Measurements from ENCODE around the gene SLC1A2.
"Not testable (repeated sequence)": the region's sequence is repeated elsewhere in the genome, so short reads cannot be mapped to it uniquely, and the experiment has no call there.

The SLC1A2 gene

DNA sequence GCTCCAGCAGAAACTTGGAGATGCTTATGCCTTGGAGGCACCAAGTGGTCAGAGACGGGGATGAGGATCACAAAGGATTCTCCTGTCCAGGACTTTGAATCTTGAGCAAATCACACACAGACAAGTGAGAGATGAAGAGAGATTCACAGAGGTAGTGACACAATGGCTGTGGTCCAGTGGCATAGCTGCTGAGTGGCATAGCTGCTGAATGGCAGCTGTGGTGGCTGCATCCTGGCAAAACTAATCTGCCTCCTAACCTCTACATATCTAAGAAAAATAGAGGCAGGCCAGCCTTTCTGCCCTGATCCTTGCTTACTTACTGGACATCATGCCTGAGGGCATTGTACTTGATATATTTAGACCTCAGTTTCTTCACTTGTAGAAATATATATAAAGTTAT lies 177.8 kb downstream of the SLC1A2 start:
- DNase-seq (ENCODE audit: low read depth): no peak

DNA sequence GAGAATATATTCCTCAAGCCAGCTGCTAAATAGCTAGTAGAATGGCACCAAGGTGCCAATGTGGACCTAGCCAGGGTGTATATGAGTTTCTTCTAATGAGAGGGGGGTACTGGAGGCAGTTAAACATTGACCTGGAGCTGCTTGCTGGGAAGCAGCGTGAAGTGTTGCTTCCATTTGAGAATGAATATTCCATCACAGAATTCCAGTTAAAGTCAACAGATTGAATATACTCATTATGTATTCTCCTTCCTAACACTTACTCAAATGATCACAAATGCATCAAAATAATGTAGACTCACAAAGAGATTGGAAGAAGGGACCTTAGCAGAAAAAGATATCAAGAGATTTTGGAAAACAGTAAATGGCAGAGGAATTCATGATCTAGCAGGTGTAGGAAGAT lies 178.3 kb downstream of the SLC1A2 start:
- DNase-seq (ENCODE audit: low read depth): no peak

DNA sequence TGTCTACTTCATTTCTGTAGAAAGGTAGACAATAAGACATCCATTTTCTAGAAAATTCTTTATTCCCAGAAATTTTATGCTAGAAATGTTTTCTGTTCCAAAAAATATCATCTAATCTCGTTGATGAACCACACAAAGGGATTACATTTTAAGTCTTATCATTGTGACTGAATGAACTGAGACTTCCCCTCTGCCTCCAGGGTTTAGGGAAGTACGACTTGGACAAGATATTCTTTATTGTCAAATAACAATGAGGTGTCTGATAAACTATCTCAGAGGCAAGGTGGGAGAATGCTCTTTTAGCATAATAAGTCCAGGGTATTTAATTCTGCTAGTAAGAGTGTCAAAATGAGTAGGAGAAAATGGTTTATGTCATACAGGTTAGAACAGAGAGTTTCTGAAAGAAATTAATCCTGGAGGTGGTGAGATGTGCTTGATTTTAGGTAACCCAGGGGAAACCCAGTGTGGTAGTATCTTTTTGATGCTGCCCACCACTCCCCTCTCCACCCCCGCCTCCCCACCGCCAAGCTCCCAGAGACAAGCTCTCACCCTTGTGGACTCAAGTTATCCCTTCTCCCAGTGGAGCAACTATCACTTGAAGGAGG lies 179.8 kb downstream of the SLC1A2 start:
- no peak for DNase-seq (ENCODE audit: low read depth)

DNA sequence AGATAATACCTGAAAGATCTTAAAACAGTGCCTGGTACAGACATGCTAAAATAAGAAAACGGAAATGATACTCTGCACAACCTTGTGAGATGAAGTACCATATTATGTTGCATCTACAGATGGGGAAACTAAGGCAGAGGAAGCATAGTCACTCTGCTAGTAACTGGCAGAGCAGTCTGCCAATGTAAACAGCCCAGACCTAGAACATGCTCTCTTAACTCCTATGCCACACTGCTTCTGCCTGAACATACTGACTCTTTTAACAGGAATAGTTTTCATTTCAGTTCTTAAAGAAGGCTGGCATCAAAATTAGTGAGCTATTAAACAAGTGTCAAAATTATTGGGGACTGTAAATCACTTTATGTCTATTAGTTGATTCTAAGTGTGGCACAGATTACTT lies 180.5 kb downstream of the SLC1A2 start:
- no peak for DNase-seq (ENCODE audit: low read depth)

DNA sequence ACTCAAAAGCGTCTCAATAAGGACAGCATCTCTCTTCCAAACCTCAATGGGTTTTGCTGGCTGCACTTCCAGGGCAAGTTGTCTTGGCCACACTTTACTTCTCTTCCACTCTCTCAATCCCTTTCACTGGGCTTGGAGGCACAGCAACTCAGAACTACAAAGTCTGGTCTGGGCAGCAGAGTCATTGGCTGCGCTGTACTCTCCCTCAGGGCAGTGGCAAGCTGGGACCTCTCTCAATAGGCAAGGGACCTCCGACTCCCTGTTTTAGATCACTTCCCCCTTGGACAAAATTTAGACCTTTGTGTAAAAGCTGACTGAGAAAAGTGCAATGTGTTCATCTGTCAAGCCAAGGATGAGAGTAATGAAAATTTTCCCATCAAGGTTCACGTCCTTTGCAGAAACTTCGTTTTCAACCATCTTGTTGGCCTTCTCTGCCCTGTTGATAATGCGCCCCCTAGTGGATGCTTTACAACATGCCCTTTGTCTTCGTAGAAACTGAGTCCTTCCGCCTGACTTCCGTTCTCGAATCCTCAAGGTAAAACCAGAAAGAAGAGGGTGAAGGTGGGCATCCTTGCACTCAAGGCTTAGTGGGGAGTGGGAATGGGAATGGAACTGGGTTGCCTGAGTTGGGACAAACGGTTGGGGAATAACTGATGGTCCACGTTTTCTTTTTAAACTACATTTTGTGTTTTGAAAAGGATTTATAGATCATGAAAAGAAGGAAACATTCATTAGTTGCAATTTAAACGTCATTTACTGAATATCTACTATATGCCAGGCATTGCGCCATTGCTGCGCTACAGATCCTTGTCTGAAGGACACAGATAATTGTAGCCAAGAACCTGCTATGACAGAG lies 181.3 kb downstream of the SLC1A2 start:
- DNase-seq (ENCODE audit: low read depth): peak; percentile 17

DNA sequence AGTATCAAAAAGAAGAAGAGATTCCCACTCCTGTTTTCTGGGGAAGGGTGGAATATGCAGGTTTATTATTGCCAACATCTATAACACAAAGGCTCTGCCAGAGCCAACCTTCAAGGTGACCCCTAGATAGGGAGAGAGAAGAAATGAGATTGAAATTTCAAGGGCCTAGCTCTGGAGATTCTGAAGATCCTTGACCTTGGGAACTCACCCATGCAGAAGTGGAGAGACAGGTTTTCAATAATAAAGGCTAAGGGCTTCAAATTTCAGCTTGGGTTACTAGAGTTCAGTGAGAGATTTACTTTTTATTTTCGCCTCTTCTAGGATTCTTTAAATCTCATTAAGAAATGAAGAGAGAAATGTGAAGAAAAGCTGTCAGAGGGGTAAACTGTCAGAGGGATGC lies 182.0 kb downstream of the SLC1A2 start:
- no peak for DNase-seq (ENCODE audit: low read depth)

DNA sequence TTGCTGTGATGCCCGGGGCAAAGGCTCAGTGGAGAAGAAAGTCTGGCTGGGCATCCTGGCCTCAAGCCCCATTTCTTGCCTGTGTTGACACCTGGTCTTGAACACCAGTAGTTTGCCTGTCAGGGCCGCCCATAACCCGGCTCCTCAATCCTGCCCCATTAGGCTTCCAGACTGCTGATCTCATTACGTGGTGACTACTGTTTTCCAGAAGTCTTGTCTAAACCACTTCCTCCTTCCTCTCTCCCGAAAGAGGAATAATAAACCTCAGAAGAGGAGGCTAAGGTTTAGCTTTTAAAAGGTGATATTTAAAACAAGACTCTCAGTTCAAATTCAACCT lies 182.7 kb downstream of the SLC1A2 start:
- DNase-seq (ENCODE audit: low read depth): no peak

DNA sequence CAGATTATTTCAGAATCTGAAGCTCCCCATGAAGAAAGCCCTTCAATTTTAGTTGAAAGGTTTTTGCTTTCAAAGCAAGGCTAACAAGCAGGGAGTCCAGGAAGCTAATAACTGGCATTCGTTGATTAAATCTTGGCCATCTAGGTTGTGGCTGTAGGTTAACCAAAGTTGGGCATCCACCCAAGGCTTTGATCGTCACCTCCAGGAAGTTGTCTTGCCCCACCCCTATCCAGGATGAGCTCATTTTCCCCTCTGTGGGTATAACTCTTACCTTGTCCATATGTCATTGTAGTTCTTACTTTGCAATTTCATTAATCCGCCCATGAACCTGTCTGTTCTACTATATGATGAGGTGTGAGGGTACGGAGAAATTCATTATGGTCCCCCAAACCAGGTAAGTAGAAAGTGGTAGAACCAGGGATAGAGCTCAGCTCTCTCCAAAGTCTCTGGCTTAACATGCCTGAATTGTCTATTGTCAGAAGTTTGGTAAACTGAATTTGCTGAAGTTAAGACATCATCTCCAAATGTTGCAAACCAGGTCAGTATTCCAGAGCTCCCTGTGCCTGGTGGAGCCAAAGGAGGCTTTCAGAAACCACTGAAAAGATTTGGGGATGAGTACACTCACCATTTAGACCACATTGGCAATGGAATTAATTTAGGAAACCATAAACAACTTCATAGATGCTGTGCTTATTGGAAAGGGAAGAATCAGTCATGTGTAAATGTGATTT lies 183.3 kb downstream of the SLC1A2 start:
- peak; percentile 26 for DNase-seq (ENCODE audit: low read depth)

DNA sequence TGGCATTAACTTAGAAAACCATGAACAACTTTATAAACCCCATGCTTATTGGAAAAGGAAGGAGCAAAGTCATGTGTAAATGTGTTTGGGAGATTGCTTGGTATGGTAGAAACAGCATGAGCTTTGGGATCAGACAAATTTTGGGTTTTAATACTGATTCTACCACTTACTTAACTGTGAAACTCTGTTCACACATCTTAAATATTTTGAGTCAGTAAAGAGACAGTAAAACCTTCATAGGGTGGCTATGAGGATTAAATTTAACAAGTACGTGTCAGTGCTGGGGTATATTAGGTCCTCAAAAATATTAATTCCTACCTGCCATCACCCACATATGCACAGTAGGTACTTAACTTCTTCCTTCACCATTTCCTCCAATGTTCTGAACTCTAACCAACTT lies 183.9 kb downstream of the SLC1A2 start:
- DNase-seq (ENCODE audit: low read depth): no peak

DNA sequence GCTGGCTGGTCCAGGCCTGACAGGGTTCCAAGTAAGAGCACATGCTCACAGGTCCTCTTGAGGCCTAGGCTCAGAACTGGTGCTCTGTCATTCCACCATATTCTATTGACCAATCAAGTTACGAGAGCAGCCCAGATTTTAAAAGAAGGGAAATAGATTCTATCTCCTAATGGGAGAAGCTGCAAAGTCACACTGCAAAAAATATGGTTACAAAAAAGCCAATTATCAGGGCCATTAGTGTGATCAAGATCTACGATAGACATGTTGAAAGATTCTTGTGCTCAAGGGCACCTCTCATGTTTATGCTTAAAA lies 184.2 kb downstream of the SLC1A2 start:
- DNase-seq (ENCODE audit: low read depth): no peak

DNA sequence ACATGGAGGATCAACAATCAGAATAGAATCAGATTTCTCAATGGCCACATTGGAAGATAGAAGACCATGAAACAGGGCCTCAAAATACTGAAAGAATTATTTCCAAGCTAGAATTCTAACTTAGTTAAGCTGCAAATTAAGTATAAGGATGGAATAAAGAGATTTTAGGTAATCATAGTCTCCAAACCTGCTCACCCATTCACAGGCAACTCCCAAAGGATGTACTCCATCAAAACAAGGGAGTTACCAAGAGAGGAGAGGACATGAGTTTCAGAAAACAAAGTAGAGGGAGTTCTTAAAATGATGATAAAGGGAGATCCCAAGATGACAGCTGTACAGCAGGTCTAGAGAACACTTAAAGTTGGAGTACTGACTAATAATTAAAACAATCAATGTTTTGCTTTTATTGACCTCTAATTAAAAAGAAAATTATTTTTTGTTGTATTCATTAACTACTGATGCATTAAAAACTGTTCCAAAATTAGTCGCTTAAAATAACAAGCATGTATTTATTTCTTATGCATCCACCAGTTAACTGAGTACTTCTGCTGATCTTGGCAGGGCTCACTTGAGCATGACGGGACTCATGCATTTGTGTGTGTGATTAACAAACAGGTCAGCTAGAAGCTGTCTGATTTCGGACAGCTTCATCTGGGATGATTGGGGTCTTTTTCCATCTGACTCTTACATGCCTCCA lies 184.8 kb downstream of the SLC1A2 start:
- DNase-seq (ENCODE audit: low read depth): no peak

DNA sequence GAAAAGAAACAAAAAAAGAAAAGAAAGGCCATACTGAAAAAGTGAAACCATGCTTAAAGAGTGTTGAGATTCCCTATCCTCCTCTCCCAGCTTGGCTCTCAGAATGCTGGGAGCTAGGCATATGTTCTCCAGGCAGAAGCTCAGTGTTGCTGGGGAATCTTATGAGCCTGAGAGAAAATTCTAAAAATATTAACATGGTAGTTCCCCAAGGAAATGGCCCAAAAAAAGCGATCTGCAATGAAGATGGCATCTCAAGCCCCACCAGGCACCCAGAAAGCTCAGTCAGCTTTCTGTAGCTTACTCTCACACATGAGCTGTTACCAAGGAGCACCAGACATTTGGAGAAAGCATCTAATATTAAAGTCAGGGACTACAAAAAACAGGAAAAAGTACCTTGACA lies 185.8 kb downstream of the SLC1A2 start:
- DNase-seq (ENCODE audit: low read depth): no peak

DNA sequence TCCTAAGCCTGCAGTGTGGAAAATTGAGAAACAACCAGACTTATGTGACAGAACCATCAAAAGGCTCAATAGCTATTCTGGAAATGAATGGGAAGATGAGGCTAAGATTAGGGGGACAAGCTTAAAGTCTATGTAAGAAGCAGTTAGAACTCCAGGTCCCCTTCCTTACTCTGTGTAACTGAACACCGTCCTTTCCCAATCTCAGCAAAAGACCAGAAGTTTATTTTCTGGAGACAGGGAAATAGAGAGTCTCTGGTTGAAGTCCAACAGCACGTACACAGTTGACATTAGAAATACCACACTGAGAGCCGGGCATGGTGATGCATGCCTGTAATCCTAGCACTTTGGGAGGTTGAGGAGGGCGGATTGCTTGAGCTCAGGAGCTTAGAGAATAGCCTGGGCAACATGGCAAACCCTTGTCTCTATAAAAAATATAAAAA lies 186.4 kb downstream of the SLC1A2 start:
- no peak for DNase-seq (ENCODE audit: low read depth)

DNA sequence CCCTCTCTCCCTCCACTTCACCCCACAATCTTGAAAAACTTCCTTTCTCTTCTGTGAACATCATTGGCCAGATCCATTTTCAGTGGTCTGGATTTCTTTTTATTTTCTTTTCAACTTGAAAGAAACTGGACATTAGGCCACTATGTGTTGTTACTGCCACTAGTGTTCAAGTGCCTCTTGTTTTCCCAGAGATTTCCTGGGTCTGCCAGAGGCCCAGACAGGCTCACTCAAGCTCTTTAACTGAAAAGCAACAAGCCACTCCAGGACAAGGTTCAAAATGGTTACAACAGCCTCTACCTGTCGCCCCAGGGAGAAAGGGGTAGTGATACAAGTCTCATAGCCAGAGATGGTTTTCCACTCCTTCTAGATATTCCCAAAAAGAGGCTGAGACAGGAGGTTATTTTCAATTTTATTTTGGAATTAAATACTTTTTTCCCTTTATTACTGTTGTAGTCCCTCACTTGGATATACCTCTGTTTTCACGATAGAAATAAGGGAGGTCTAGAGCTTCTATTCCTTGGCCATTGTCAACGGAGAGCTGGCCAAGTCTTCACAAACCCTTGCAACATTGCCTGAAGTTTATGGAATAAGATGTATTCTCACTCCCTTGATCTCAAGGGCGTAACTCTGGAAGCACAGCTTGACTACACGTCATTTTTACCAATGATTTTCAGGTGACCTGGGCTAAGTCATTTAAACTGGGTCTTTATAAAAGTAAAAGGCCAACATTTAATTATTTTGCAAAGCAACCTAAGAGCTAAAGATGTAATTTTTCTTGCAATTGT lies 188.1 kb downstream of the SLC1A2 start:
- no peak for DNase-seq (ENCODE audit: low read depth)

DNA sequence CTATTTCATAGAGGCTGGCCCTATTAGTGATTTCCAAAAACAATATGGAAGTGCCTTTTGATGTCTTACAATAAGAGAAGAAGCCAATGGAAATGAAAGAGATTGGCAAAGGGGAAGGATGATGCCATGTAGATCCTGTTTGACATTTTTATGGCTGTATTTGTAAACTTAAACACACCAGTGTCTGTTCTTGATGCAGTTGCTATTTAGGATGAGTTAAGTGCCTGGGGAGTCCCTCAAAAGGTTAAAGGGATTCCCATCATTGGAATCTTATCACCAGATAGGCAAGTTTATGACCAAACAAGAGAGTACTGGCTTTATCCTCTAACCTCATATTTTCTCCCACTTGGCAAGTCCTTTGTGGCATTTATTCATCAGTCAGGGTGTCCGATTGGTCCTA lies 189.0 kb downstream of the SLC1A2 start:
- DNase-seq (ENCODE audit: low read depth): no peak

DNA sequence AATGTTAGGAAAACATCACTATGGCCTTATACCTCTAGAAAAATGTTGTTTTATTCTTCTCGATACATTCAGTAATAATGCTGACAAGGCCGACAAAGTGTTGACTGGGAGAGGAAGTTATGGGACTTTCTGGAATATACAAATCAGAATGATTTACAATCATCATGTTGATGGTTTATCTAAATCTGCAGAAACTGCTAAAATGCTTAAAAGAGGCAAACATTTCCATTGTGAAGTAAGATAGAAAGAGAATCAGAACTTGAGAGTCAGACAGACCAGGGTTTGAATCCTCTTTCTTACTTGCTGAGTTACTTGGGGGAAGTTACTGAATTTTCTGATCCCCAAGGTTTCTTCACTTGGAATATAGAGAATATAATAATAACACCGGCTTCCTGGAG lies 191.0 kb downstream of the SLC1A2 start:
- no peak for DNase-seq (ENCODE audit: low read depth)

DNA sequence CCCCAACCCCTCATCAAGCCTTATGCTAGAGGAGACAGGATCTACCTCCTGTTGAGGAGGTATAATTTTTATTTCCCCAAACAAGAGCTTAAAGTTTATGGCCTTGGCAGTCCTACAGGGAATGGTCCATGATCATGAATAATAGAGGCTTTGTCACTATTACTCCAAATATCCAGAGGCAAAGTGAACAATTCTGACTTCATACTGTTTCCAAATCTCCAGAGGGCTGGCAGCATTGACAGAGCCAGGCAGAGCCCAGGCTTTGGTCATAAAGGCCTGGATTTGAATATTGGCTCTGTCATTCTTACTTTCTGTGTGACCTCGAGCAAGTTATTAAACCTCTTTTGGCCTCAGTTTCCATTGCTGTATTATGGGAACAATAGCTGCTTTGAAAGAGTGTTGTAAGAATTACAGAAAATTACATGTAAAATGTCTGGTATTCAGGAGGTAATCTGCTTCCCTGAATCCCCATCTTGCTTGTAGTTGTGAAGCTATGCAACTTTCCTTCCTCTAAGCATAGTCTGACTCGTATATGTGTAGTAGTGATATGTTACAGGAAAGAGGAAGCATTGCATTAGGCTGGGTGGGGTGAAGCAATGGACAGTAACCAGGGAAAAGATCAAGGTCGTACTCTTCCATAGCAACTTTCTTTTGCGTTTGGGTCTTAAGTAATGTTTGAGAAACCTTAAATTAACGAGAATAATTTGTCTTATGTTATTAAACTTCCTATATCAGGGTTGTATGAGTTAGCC lies 191.6 kb downstream of the SLC1A2 start:
- no peak for DNase-seq (ENCODE audit: low read depth)

DNA sequence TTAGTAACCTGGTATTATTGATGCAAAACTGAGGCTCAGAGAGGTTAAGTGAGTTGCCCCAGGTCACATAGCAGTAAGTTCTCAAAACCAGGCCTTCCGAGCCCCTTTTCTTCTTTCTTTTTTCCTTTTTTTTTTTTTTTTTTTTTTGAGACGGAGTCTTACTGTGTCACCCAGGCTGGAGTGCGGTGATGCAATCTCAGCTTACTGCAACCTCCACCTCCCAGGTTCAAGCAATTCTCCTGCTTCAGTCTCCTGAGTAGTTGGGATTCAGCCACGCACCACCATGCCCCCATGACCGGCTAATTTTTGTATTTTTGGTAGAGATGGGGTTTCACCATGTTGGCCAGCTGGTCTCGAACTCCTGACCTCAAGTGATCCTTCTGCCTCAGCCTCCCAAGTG lies 192.6 kb downstream of the SLC1A2 start:
- DNase-seq (ENCODE audit: low read depth): not testable (repeated sequence)

DNA sequence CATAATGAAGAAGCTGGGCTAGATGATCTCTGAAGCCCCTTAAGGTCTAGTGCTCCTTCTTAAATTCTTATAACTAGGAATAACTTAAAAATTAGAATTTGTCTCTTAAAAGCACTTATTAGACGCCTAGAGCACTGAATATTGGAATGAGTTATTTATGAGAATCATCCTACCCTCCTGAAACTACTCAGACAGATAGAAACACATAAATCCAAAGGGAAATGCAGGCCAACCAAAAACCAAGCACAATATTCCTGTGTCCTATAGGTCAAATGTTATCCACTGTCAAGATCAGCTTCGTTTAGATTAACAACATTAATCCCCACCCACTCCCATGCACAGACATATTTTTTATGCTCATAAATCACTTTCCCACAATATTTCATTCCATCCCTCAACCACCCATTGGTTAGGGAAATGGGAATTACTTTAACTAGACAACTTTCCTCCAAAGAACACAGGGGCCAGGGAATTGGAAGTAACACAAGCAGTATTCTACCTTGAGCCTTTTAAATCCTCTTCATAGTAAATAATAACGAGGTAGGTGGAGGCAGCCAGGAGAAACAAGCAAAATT lies 193.3 kb downstream of the SLC1A2 start:
- DNase-seq (ENCODE audit: low read depth): no peak

DNA sequence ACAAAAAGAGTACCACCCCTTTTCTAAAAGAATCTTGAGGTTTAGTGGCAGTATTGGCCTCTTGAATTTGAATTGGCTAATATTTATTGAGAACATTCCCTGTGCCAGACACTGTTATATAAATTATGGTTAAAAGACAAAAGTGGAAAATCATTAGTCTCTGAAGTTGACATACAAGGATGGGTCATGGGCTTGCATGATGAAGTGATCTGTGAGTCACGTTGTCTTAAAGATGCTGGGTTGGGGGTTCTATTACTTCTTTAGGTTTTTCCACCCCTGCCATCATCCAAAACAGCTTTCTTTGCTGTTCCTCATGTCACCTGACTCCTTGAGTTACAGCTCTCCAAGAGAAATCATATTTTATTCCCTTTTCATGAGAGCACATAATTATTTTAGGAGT lies 195.4 kb downstream of the SLC1A2 start:
- DNase-seq (ENCODE audit: low read depth): no peak

DNA sequence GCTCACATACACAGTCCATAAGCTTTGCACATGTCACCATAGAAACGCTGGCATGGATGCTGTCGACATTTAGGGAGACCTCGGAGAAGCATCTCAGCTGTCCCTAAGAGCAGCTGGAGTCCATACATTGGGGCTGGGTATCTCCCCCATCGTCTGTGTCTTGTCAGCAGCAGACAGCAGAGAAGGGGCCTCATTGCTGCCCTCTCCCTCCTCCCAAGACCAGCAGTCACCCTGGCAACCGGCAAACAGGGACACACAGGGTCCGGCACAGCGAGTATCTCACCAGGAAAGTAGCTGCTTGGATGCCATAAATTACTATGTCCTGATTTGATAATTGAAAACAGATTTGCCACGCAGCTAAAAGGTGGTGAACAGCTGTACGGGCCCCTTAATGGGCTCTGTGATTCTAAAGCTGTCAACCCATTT lies 196.0 kb downstream of the SLC1A2 start:
- no peak for DNase-seq (ENCODE audit: low read depth)

All from stimulated activated CD8-positive, alpha-beta memory T cell treated with anti-CD3 and anti-CD28 coated beads, Interleukin-7, amount 100 ng/mL, for 24 hours (primary cell).